Thyroid gland (tissue), 4 donors: Measurements from ENCODE around the gene MMEL1.

Experiments
- CTCF ChIP-seq, 6 experiments: fragments of 200-600 bp in 3 of 6; fragments of 450-650 bp in 3 of 6; sonication (generic) in 3 of 6; IDR thresholded peaks; one replicate each; pipeline ENCODE4 v1.5.1; 2016 to 2019; ENCODE audit warnings: antibody characterized with exemption in 6 of 6, mild to moderate bottlenecking in 2 of 6, inconsistent platforms in 1 of 6, moderate library complexity in 1 of 6
- POLR2A ChIP-seq, 2 donors: fragments of 450-650 bp; IDR thresholded peaks; one replicate each; pipeline ENCODE4 v1.6.1; 2017; ENCODE audit warnings: antibody characterized with exemption in 2 of 2, mild to moderate bottlenecking in 2 of 2, moderate library complexity in 1 of 2

- TF ChIP-seq CTCF (IDR thresholded peaks at IDR 0.05) (no peak), POLR2A (IDR thresholded peaks at IDR 0.05) (no peak)
Measured at GRCh38 chr1:2607641-2608091, 25.1 kb downstream of the MMEL1 start.
